Activated B cell treated with CpG ODN at 0.5 μM for 24 hours (primary cell): ENCODE data around the gene CFDP1. TPM values are rescaled to one million over a fixed set of nuclear protein-coding genes. Genes with fewer than 3 reads are reported as not detected.
"Not testable (repeated sequence)": the region's sequence is repeated elsewhere in the genome, so short reads cannot be mapped to it uniquely, and the experiment has no call there.

Source experiments
- ATAC-seq: fragments of 200-7000 bp; cut with Tn5 transposase; one replicate; pipeline ENCODE4 v1.10.0; 2021; ENCODE audit warnings: low read depth, mild to moderate bottlenecking, moderate library complexity
- CTCF ChIA-PET: fragments of 350-600 bp; sonication (Branson Sonifier 250); formaldehyde crosslinking; loops from one replicate; lab custom pipeline; 2021; ENCODE audit warnings: antibody characterized with exemption; lab: Charles Lee
- POLR2A ChIA-PET: fragments of 350-600 bp; sonication (Branson Sonifier 250); formaldehyde crosslinking; loops from one replicate; lab custom pipeline; 2021; ENCODE audit warnings: antibody characterized with exemption; lab: Charles Lee
- DNase-seq: peaks from one replicate; pipeline ENCODE4 v3.0.0; 2022
- H3K27ac Mint-ChIP-seq: one replicate; pipeline ENCODE4 v1.8.0; 2020; ENCODE audit warnings: mixed read lengths
- H3K27me3 Mint-ChIP-seq: one replicate; pipeline ENCODE4 v1.8.0; 2021; ENCODE audit warnings: mixed read lengths
- H3K36me3 Mint-ChIP-seq: one replicate; pipeline ENCODE4 v1.8.0; 2021; ENCODE audit warnings: low read depth, mixed read lengths
- H3K4me1 Mint-ChIP-seq: one replicate; pipeline ENCODE4 v1.8.0; 2021; ENCODE audit warnings: mixed read lengths
- H3K4me3 Mint-ChIP-seq: one replicate; pipeline ENCODE4 v1.8.0; 2020; ENCODE audit warnings: mild to moderate bottlenecking, mixed read lengths
- H3K9me3 Mint-ChIP-seq: one replicate; pipeline ENCODE4 v1.8.0; 2020; ENCODE audit warnings: mixed read lengths
- CTCF ChIP-seq: fragments of 200-600 bp; IDR thresholded peaks from one replicate; pipeline ENCODE4 v1.8.0; 2022; ENCODE audit warnings: antibody characterized with exemption, mild to moderate bottlenecking
- intact Hi-C: fragments of 100-400 bp; cut with micrococcal nuclease; formaldehyde crosslinking; loops from one replicate; pipeline ENCODE4 v1.15.1; 2024
- total RNA-seq: library from RNA; stranded (reverse); gene quantifications from 2 replicates; pipeline ENCODE4 v1.2.3, GENCODE V29; 2022

Gene CFDP1
- total RNA-seq, 1 donor from 2014 or later, result 32.0 TPM

GRCh38 chr16:75459691-75460090, 26.4 kb upstream of the CFDP1 start:
- no peak for TF ChIP-seq CTCF
- ChIA-PET POLR2A (no interaction called here), CTCF (no interaction called here)
- H3K36me3 Mint-ChIP-seq, result peaks cover 22% of the 10 kb centered on the region
- peaks cover 55% of the 10 kb centered on the region for H3K4me1 Mint-ChIP-seq
- H3K27ac Mint-ChIP-seq, result no peak overlapping the region
- intact Hi-C loops, result loop anchor here (5.0 to 10.0 kb wide), 2 partner anchors 465 to 1753 kb away; partner anchors contain the start of gene ZNRF1
- no peaks in the 10 kb centered on the region for H3K9me3 Mint-ChIP-seq
- no peak for DNase-seq
- ATAC-seq, result no peak
- no peak overlapping the region for H3K4me3 Mint-ChIP-seq
- no peaks in the 10 kb centered on the region for H3K27me3 Mint-ChIP-seq

- ATAC-seq (no peak), DNase-seq (no peak)
- no peak for TF ChIP-seq CTCF
- H3K9me3 Mint-ChIP-seq, result no peaks in the 10 kb centered on the region
- H3K4me3 Mint-ChIP-seq, result no peak overlapping the region
- H3K27ac Mint-ChIP-seq, result no peak overlapping the region
- intact Hi-C loops, result no loop called here
- H3K36me3 Mint-ChIP-seq, result peaks cover 20% of the 10 kb centered on the region
- peaks cover 55% of the 10 kb centered on the region for H3K4me1 Mint-ChIP-seq
- CTCF ChIA-PET, result no interaction called here
- no peaks in the 10 kb centered on the region for H3K27me3 Mint-ChIP-seq
- POLR2A ChIA-PET, result no interaction called here
Measured at GRCh38 chr16:75458439-75458838, 25.1 kb upstream of the CFDP1 start.

- intact Hi-C loops, result no loop called here
- Mint-ChIP-seq H3K36me3 (peaks cover 20% of the 10 kb centered on the region), H3K27ac (no peak overlapping the region), H3K4me3 (no peak overlapping the region), H3K27me3 (no peaks in the 10 kb centered on the region), H3K4me1 (peaks cover 54% of the 10 kb centered on the region), H3K9me3 (no peaks in the 10 kb centered on the region)
- ATAC-seq, result no peak
- no peak for TF ChIP-seq CTCF
- CTCF ChIA-PET, result no interaction called here
- no peak for DNase-seq
- POLR2A ChIA-PET, result no interaction called here
Measured at GRCh38 chr16:75458029-75458428, 24.7 kb upstream of the CFDP1 start.

- Mint-ChIP-seq H3K4me1 (peaks cover 49% of the 10 kb centered on the region), H3K9me3 (no peaks in the 10 kb centered on the region), H3K27ac (no peak overlapping the region), H3K36me3 (peaks cover 22% of the 10 kb centered on the region), H3K4me3 (no peak overlapping the region), H3K27me3 (no peaks in the 10 kb centered on the region)
- DNase-seq (no peak), ATAC-seq (no peak)
- TF ChIP-seq CTCF, result no peak
- ChIA-PET POLR2A (interaction anchor here (0.5 kb wide), 1 partner anchor 12 kb away, joined by 3 read pairs; no protein-coding TSS in a partner anchor), CTCF (no interaction called here)
- intact Hi-C loops, result no loop called here
Measured at GRCh38 chr16:75457485-75458021, 24.2 kb upstream of the CFDP1 start.

GRCh38 chr16:75456971-75457370, 23.7 kb upstream of the CFDP1 start:
- Mint-ChIP-seq H3K4me3 (no peak overlapping the region), H3K27ac (no peak overlapping the region), H3K27me3 (no peaks in the 10 kb centered on the region), H3K4me1 (peaks cover 44% of the 10 kb centered on the region), H3K36me3 (peaks cover 24% of the 10 kb centered on the region), H3K9me3 (no peaks in the 10 kb centered on the region)
- DNase-seq (no peak), ATAC-seq (no peak)
- POLR2A ChIA-PET, result interaction anchor here (0.5 kb wide), 1 partner anchor 12 kb away, joined by 3 read pairs; no protein-coding TSS in a partner anchor
- CTCF ChIA-PET, result no interaction called here
- intact Hi-C loops, result no loop called here
- TF ChIP-seq CTCF, result no peak

GRCh38 chr16:75456486-75456885, 23.2 kb upstream of the CFDP1 start:
- H3K27ac Mint-ChIP-seq, ATAC-seq, H3K4me3 Mint-ChIP-seq, POLR2A ChIA-PET, DNase-seq, H3K27me3 Mint-ChIP-seq, intact Hi-C loops, H3K9me3 Mint-ChIP-seq, CTCF ChIA-PET: not testable (repeated sequence)
- H3K4me1 Mint-ChIP-seq, result peaks cover 39% of the 10 kb centered on the region
- peaks cover 26% of the 10 kb centered on the region for H3K36me3 Mint-ChIP-seq
